ENCODE results near the gene GABRG2. TPM values are rescaled to one million over a fixed set of nuclear protein-coding genes. Genes with fewer than 3 reads are reported as not detected.

The GABRG2 gene
- not detected for total RNA-seq

DNA sequence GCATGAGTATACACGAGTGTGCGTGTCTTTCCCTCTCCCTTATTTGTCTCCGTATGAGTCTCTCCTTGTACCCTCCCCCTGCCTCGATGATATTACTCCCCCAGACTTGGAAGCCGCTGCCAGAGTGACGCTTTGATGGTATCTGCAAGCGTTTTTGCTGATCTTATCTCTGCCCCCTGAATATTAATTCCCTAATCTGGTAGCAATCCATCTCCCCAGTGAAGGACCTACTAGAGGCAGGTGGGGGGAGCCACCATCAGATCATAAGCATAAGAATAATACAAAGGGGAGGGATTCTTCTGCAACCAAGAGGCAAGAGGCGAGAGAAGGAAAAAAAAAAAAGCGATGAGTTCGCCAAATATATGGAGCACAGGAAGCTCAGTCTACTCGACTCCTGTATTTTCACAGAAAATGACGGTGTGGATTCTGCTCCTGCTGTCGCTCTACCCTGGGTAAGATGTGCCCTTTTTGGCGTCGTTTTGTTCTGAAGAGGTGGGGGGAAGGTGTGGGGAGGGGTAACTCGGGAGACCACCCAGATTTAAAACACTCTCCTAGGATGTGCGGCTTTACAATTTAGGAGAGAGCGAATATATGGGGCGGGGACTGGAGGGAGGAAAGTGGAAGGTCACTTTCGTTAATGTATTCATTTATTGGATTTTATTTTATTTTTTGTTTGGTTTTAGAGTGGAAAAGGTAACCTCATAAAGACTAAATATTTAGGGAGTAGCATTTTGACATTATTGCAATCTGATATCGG is at the start of gene GABRG2:
Gene GABRG2 (plus strand): TSS at position 119 of the 757 bp plus-strand sequence. CDS start 227 bp downstream, at position 346.
- intact Hi-C loops (cut with DNase I) = no loop called here
- Histone ChIP-seq H3K27ac (no peak within 1 kb of the TSS), H3K4me3 (no peak within 1 kb of the TSS), H3K4me1 (no peaks in the 10 kb centered on the region), H3K36me3 (no peaks in the 10 kb centered on the region), H3K9me3 (no peaks in the 10 kb centered on the region), H3K27me3 (no peaks in the 10 kb centered on the region)
- no peak for DNase-seq (ENCODE audit: low spot score in 2 of 2)
- TF ChIP-seq, protein P1, sequence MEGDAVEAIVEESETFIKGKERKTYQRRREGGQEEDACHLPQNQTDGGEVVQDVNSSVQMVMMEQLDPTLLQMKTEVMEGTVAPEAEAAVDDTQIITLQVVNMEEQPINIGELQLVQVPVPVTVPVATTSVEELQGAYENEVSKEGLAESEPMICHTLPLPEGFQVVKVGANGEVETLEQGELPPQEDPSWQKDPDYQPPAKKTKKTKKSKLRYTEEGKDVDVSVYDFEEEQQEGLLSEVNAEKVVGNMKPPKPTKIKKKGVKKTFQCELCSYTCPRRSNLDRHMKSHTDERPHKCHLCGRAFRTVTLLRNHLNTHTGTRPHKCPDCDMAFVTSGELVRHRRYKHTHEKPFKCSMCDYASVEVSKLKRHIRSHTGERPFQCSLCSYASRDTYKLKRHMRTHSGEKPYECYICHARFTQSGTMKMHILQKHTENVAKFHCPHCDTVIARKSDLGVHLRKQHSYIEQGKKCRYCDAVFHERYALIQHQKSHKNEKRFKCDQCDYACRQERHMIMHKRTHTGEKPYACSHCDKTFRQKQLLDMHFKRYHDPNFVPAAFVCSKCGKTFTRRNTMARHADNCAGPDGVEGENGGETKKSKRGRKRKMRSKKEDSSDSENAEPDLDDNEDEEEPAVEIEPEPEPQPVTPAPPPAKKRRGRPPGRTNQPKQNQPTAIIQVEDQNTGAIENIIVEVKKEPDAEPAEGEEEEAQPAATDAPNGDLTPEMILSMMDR (IDR thresholded peaks at IDR 0.05) = no peak

DNA sequence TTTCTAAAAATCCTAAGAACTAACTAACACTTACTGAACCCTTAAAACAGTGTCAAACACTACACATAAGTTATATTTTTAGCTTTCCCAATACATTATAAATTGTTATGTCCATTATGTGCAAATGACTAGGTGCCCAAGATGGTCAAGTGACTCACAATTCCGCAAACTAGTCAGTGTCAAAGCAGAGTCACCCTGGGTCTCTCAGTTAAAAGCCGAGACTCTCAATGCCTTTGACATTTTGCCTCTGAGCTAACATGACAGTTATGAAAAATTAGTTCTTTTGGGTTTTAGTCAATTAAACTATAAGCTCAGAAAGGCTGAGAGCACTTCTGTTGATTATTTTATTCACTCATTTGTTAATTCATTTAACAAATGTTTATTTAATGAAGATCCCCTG is 42.3 kb upstream of the GABRG2 start:
- no peak overlapping the region for H3K4me3 ChIP-seq
- H3K27me3 ChIP-seq = no peaks in the 10 kb centered on the region
- H3K4me1 ChIP-seq = no peaks in the 10 kb centered on the region
- intact Hi-C loops (cut with DNase I) = no loop called here
- no peak for DNase-seq (ENCODE audit: low spot score in 2 of 2)
- TF ChIP-seq, protein P1 (IDR thresholded peaks at IDR 0.05) = no peak
- no peaks in the 10 kb centered on the region for H3K9me3 ChIP-seq
- no peak overlapping the region for H3K27ac ChIP-seq
- no peaks in the 10 kb centered on the region for H3K36me3 ChIP-seq

DNA sequence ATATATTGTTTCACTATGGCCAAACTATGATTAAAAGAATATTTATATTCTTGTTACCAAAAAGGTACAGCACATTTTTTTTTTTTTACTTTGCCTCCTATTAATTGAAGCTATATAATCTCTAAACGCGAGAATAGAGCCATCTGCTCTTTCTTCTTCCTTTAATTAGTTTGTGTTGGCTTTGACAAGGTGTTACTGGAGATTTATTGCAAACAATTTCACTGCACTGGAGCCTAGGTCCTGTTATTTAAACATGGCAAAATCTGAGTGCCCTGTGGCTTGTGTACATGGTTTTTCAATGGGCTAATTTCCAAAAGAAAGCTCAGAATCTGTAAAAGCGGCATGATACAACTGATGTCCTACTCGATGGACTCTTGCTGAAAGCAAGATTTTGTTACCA is 40.8 kb upstream of the GABRG2 start:
- no peaks in the 10 kb centered on the region for H3K27me3 ChIP-seq
- no peaks in the 10 kb centered on the region for H3K9me3 ChIP-seq
- H3K4me1 ChIP-seq = no peaks in the 10 kb centered on the region
- no peak overlapping the region for H3K4me3 ChIP-seq
- intact Hi-C loops (cut with DNase I) = no loop called here
- H3K36me3 ChIP-seq = no peaks in the 10 kb centered on the region
- H3K27ac ChIP-seq = no peak overlapping the region
- DNase-seq (ENCODE audit: low spot score in 2 of 2) = no peak
- TF ChIP-seq, protein P1 (IDR thresholded peaks at IDR 0.05) = no peak

DNA sequence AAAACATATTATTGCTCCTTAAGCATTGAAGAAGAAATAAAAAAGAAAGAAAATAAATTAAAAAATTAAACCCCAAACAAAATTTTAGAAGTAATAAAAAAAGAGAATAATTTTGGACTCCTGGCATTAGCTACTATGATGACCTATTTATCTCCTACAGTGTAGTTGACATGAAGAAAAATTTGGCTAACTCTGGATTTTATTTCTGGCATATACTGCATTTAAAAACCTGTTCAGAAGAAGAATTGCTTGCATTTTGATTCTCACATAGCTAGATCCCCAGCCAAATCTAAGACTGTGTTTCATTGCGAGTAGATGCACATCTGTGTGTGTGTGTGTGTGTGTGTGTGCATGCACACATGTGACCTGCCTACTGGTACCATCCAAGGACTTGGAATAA is 30.1 kb upstream of the GABRG2 start:
- intact Hi-C loops (cut with DNase I) = no loop called here
- H3K4me1 ChIP-seq = no peaks in the 10 kb centered on the region
- TF ChIP-seq, protein P1 (IDR thresholded peaks at IDR 0.05) = no peak
- H3K27me3 ChIP-seq = no peaks in the 10 kb centered on the region
- no peak for DNase-seq (ENCODE audit: low spot score in 2 of 2)
- no peaks in the 10 kb centered on the region for H3K36me3 ChIP-seq
- no peak overlapping the region for H3K4me3 ChIP-seq
- H3K27ac ChIP-seq = no peak overlapping the region
- H3K9me3 ChIP-seq = no peaks in the 10 kb centered on the region

DNA sequence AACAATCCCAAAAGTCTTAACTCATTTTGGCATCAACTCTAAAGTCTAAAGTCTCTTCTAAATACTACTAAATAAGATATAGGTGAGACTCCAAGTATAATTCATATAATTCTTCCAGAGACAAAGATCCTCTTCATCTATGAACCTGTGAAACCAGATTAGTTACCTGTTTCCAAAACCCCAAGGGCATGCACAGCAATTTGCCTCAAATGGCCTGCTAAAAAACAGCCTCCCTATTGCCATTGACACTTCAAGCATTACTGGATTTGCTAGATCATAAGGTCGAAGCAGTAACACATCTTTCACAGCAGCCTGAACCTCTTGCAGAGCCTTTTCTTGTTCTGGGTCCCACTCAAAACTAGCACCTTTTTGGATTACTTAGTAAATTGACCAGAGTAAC is 20.3 kb upstream of the GABRG2 start:
- Histone ChIP-seq H3K9me3 (no peaks in the 10 kb centered on the region), H3K4me1 (no peaks in the 10 kb centered on the region), H3K36me3 (no peaks in the 10 kb centered on the region), H3K4me3 (no peak overlapping the region), H3K27me3 (no peaks in the 10 kb centered on the region), H3K27ac (no peak overlapping the region)
- TF ChIP-seq, protein P1 (IDR thresholded peaks at IDR 0.05) = no peak
- no peak for DNase-seq (ENCODE audit: low spot score in 2 of 2)
- intact Hi-C loops (cut with DNase I) = no loop called here
